SK-N-SH (cell line): ENCODE measurements around the gene TRPM3. TPM values are rescaled to one million over a fixed set of nuclear protein-coding genes. Genes with fewer than 3 reads are reported as not detected.

ENCODE experiments used
- CTCF ChIA-PET: fragments of 300-600, 350-600 bp; formaldehyde crosslinking; extraction: SDS; loops from one replicate; lab custom pipeline; 2021; lab: Yijun Ruan, JAX
- POLR2A ChIA-PET: fragments of 350-600 bp; sonication (Branson Sonifier 250); formaldehyde crosslinking; extraction: SDS; loops from one replicate; lab custom pipeline; 2020; ENCODE audit warnings: antibody characterized with exemption, inconsistent platforms; lab: Yijun Ruan, JAX
- DNase-seq: peaks from one replicate; pipeline ENCODE4 v3.0.0; 2012
- H2AFZ ChIP-seq: fragments of 200-600 bp; sonication (generic); 2 replicates; pipeline ENCODE4 v1.8.1; 2016; ENCODE audit warnings: antibody characterized with exemption, mild to moderate bottlenecking, low read depth
- H3F3A ChIP-seq: fragments of 200-600 bp; sonication (generic); replicated peaks from 2 replicates; pipeline ENCODE3; 2016; ENCODE audit warnings: antibody characterized with exemption, mild to moderate bottlenecking; ENCODE audit not compliant: insufficient read depth
- H3K27ac ChIP-seq, 2 experiments: fragments of 200-500 bp in 1 of 2; fragments of 200-600 bp in 1 of 2; sonication (Bioruptor generic) in 1 of 2; sonication (generic), shearing (Covaris generic) in 1 of 2; 2 replicates each; pipeline versions ENCODE4 v1.5.1 to v1.6.1; 2014 to 2016; ENCODE audit warnings: low read depth in 2 of 2, inconsistent platforms in 1 of 2, low read length in 1 of 2, mild to moderate bottlenecking in 1 of 2, mixed read lengths in 1 of 2
- H3K27me3 ChIP-seq: fragments of 200-600 bp; sonication (generic), shearing (Covaris generic); 2 replicates; pipeline ENCODE4 v1.6.1; 2016; ENCODE audit warnings: mixed run types; ENCODE audit not compliant: insufficient read depth
- H3K36me3 ChIP-seq, 2 experiments: fragments of 200-500 bp in 1 of 2; fragments of 200-600 bp in 1 of 2; sonication (Bioruptor generic) in 1 of 2; sonication (generic) in 1 of 2; replicated peaks in 1 of 2; 2 replicates each; pipeline versions ENCODE3 to v1.5.1; 2014 to 2016; ENCODE audit warnings: low read length in 1 of 2, mild to moderate bottlenecking in 1 of 2; ENCODE audit not compliant: insufficient read depth in 2 of 2, control insufficient read depth in 1 of 2
- H3K4me1 ChIP-seq, 2 experiments: fragments of 200-500 bp in 1 of 2; fragments of 200-600 bp in 1 of 2; sonication (Bioruptor generic) in 1 of 2; sonication (generic), shearing (Covaris generic) in 1 of 2; 2 replicates each; pipeline versions ENCODE4 v1.5.1 to v1.6.1; 2014 to 2016; ENCODE audit warnings: low read depth in 1 of 2, low read length in 1 of 2, mixed run types in 1 of 2; ENCODE audit not compliant: insufficient read depth in 2 of 2, control insufficient read depth in 1 of 2
- H3K4me2 ChIP-seq: fragments of 200-600 bp; sonication (generic), shearing (Covaris generic); 2 replicates; pipeline ENCODE4 v1.6.1; 2017; ENCODE audit warnings: mixed run types
- H3K4me3 ChIP-seq, 2 experiments: fragments of 200-500 bp in 1 of 2; fragments of 200-600 bp in 1 of 2; sonication (Bioruptor generic) in 1 of 2; sonication (generic), shearing (Covaris generic) in 1 of 2; 2 replicates each; pipeline versions ENCODE4 v1.5.1 to v1.8.1; 2014 to 2016; ENCODE audit warnings: low read depth in 2 of 2, inconsistent platforms in 1 of 2, low read length in 1 of 2, mild to moderate bottlenecking in 1 of 2, mixed read lengths in 1 of 2, moderate library complexity in 1 of 2
- H3K79me2 ChIP-seq: fragments of 200-600 bp; sonication (generic); 2 replicates; pipeline ENCODE4 v1.8.1; 2017; ENCODE audit warnings: mild to moderate bottlenecking; ENCODE audit not compliant: insufficient read depth
- H3K9ac ChIP-seq: fragments of 200-600 bp; sonication (generic); 2 replicates; pipeline ENCODE4 v1.6.1; 2017; ENCODE audit warnings: mixed run types
- H3K9me2 ChIP-seq: fragments of 200-600 bp; sonication (generic); 2 replicates; pipeline ENCODE4 v1.6.1; 2017; ENCODE audit warnings: mixed run types
- H3K9me3 ChIP-seq: fragments of 200-600 bp; sonication (generic); 2 replicates; pipeline ENCODE4 v1.6.1; 2017; ENCODE audit warnings: mixed run types, mild to moderate bottlenecking, moderate library complexity
- H4K20me1 ChIP-seq: fragments of 200-600 bp; sonication (generic); 2 replicates; pipeline ENCODE4 v1.6.1; 2017; ENCODE audit warnings: mild to moderate bottlenecking, mixed run types; ENCODE audit not compliant: insufficient read depth
- EP300 ChIP-seq, 2 experiments: IDR thresholded peaks; 2 replicates each; pipeline versions ENCODE4 v1.4.0 to v1.6.1; 2012; ENCODE audit warnings: borderline replicate concordance in 1 of 2, low read depth in 1 of 2, low read length in 1 of 2
- EZH2phosphoT487 ChIP-seq: fragments of 200-600 bp; sonication (generic); IDR thresholded peaks from 2 replicates; pipeline ENCODE4 v1.6.1; 2017; ENCODE audit warnings: low read depth, mixed run types, mild to moderate bottlenecking, antibody characterized with exemption, moderate library complexity, borderline replicate concordance
- FOSL2 ChIP-seq: IDR thresholded peaks from 2 replicates; pipeline ENCODE4 v1.4.0; 2012; ENCODE audit warnings: low read depth, mild to moderate bottlenecking, moderate library complexity, borderline replicate concordance
- FOXJ3 ChIP-seq: sonication (generic); formaldehyde crosslinking; IDR thresholded peaks from 2 replicates; pipeline ENCODE4 v1.5.1; 2020; ENCODE audit warnings: mild to moderate bottlenecking, missing genetic modification reagents
- GABPA ChIP-seq: IDR thresholded peaks from 2 replicates; pipeline ENCODE4 v1.4.0; 2012; ENCODE audit warnings: low read depth, mild to moderate bottlenecking
- JUND ChIP-seq: IDR thresholded peaks from 2 replicates; pipeline ENCODE4 v1.4.0; 2012
- MAX ChIP-seq: IDR thresholded peaks from 2 replicates; pipeline ENCODE4 v1.4.0; 2012; ENCODE audit warnings: low read depth
- NFIC ChIP-seq: IDR thresholded peaks from 2 replicates; pipeline ENCODE4 v1.4.0; 2012; ENCODE audit warnings: borderline replicate concordance
- POLR2AphosphoS5 ChIP-seq: IDR thresholded peaks from 2 replicates; pipeline ENCODE4 v1.6.1; 2012; ENCODE audit warnings: low read depth, low read length
- RAD21 ChIP-seq: IDR thresholded peaks from 2 replicates; pipeline ENCODE4 v1.6.1; 2012; ENCODE audit warnings: mild to moderate bottlenecking, low read length
- RCOR1 ChIP-seq: fragments of 150-350 bp; IDR thresholded peaks from 2 replicates; pipeline ENCODE4 v1.6.1; 2017; ENCODE audit warnings: antibody characterized with exemption, low read length
- SIN3A ChIP-seq: IDR thresholded peaks from 2 replicates; pipeline ENCODE4 v1.6.1; 2012; ENCODE audit warnings: low read depth, mild to moderate bottlenecking, low read length, moderate library complexity, borderline replicate concordance
- SMC3 ChIP-seq: IDR thresholded peaks from 2 replicates; pipeline ENCODE4 v1.6.1; 2012; ENCODE audit warnings: low read depth, low read length, improper control_type of control experiment
- YY1 ChIP-seq: IDR thresholded peaks from 2 replicates; pipeline ENCODE4 v1.4.0; 2012; ENCODE audit warnings: low read depth, mild to moderate bottlenecking
- ZBTB33 ChIP-seq: IDR thresholded peaks from 2 replicates; pipeline ENCODE4 v1.4.0; 2012; ENCODE audit warnings: low read depth, borderline replicate concordance
- WGBS: methylation state at CpG from one replicate; pipeline ENCODE4 v1.1.6; 2017; ENCODE audit warnings: low lambda C conversion rate; 5-methylcytosine and 5-hydroxymethylcytosine counted together
- polyA plus RNA-seq, 3 experiments: library from polyadenylated mRNA; depleted of rRNA; stranded (reverse); fragments of >200 nt; gene quantifications; 2 replicates each; pipeline ENCODE4 v1.2.3, GENCODE V29; 2012
- TF ChIP-seq, protein P1 (sequence below): IDR thresholded peaks from 2 replicates; pipeline ENCODE4; 2012
- TF ChIP-seq, protein P2 (sequence below): fragments of 150-350 bp; IDR thresholded peaks from 2 replicates; pipeline ENCODE4 v1.6.1; 2017; ENCODE audit warnings: antibody characterized with exemption, low read length, low read depth, borderline replicate concordance
- TF ChIP-seq, protein P3 (sequence below): fragments of 150-350 bp; IDR thresholded peaks from 2 replicates; pipeline ENCODE4 v1.6.1; 2016; ENCODE audit warnings: mild to moderate bottlenecking, low read depth, low read length
- TF ChIP-seq, protein P4 (sequence below): IDR thresholded peaks from 2 replicates; pipeline ENCODE4 v1.6.1; 2012; ENCODE audit warnings: mild to moderate bottlenecking, low read depth, low read length, moderate library complexity

Gene TRPM3
- polyA plus RNA-seq, 1 of the 3 experiments (the other 2 are of a cell fraction): not detected

GRCh38 chr9:71119746-71120145, 1.7 kb downstream of the TRPM3 start:
- Histone ChIP-seq H3K27ac (no peak overlapping the region), H3K36me3 (no peaks in the 10 kb centered on the region), H3K4me3 (no peak overlapping the region), H2AFZ (no peak overlapping the region), H3K79me2 (no peaks in the 10 kb centered on the region), H3F3A (no peaks in the 10 kb centered on the region), H3K9ac (no peak overlapping the region), H3K4me1 (no peaks in the 10 kb centered on the region), H3K9me3 (no peaks in the 10 kb centered on the region), H3K4me2 (no peak overlapping the region), H3K9me2 (no peaks in the 10 kb centered on the region; the same call in 1 of the 2 replicates), H3K27me3 (no peaks in the 10 kb centered on the region; the same call in 1 of the 2 replicates), H4K20me1 (no peaks in the 10 kb centered on the region)
- TF ChIP-seq RAD21: no peak
- TF ChIP-seq YY1: no peak
- TF ChIP-seq FOXJ3 (CRISPR knock-in tag): no peak
- no peak for TF ChIP-seq NFIC
- TF ChIP-seq SIN3A: no peak
- TF ChIP-seq SMC3: no peak
- CTCF ChIA-PET: no interaction called here
- POLR2A ChIA-PET: no interaction called here
- DNase-seq: no peak
- 3% methylated on average over 2 of the region's 2 CpGs for WGBS

DNA sequence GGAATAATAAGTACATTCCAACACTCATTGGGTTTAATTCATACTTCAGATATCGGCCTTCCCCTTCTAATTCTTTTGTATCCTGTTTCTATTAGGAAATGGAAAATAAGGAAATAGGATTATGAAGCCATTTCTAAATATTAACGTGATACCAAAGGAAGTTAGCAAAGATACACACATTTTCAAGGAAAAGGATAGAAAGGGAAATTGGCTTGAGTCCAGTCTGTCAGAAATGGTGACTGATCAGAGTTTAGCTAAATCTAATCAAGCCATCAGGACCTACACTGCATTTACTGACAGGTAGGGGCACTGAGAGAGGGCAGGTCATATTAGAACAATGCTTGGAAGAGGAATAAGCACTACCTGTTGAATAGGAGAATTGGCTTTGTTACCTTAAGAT, 3.1 kb downstream of the TRPM3 start:
- 1% methylated on average over 2 of the region's 2 CpGs for WGBS
- H3K27ac ChIP-seq: no peak overlapping the region
- no peaks in the 10 kb centered on the region for H3K36me3 ChIP-seq
- H3K27me3 ChIP-seq: no peaks in the 10 kb centered on the region; the same call in 1 of the 2 replicates
- ChIA-PET POLR2A (no interaction called here), CTCF (no interaction called here)
- no peaks in the 10 kb centered on the region for H3K4me1 ChIP-seq
- H3K9me2 ChIP-seq: no peaks in the 10 kb centered on the region; the same call in 1 of the 2 replicates
- no peak overlapping the region for H3K4me2 ChIP-seq
- H3K4me3 ChIP-seq: no peak overlapping the region
- H3F3A ChIP-seq: no peaks in the 10 kb centered on the region
- no peak for DNase-seq
- H3K9me3 ChIP-seq: no peaks in the 10 kb centered on the region
- no peaks in the 10 kb centered on the region for H3K79me2 ChIP-seq
- H3K9ac ChIP-seq: no peak overlapping the region
- no peaks in the 10 kb centered on the region for H4K20me1 ChIP-seq
- no peak overlapping the region for H2AFZ ChIP-seq
- TF ChIP-seq, protein P1, sequence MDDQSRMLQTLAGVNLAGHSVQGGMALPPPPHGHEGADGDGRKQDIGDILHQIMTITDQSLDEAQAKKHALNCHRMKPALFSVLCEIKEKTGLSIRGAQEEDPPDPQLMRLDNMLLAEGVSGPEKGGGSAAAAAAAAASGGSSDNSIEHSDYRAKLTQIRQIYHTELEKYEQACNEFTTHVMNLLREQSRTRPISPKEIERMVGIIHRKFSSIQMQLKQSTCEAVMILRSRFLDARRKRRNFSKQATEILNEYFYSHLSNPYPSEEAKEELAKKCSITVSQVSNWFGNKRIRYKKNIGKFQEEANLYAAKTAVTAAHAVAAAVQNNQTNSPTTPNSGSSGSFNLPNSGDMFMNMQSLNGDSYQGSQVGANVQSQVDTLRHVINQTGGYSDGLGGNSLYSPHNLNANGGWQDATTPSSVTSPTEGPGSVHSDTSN: no peak
- TF ChIP-seq EZH2phosphoT487 (no peak), POLR2AphosphoS5 (no peak), ZBTB33 (no peak), GABPA (no peak), EP300 (IDR thresholded peaks at IDR 0.05; ENCODE audit: borderline replicate concordance in 1 of 2, low read depth in 1 of 2, low read length in 1 of 2) (no peak), YY1 (no peak), RAD21 (no peak), SIN3A (no peak), MAX (no peak), JUND (no peak), RCOR1 (no peak), FOSL2 (no peak)
- TF ChIP-seq, protein P2, sequence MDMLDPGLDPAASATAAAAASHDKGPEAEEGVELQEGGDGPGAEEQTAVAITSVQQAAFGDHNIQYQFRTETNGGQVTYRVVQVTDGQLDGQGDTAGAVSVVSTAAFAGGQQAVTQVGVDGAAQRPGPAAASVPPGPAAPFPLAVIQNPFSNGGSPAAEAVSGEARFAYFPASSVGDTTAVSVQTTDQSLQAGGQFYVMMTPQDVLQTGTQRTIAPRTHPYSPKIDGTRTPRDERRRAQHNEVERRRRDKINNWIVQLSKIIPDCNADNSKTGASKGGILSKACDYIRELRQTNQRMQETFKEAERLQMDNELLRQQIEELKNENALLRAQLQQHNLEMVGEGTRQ: no peak
- TF ChIP-seq, protein P3, sequence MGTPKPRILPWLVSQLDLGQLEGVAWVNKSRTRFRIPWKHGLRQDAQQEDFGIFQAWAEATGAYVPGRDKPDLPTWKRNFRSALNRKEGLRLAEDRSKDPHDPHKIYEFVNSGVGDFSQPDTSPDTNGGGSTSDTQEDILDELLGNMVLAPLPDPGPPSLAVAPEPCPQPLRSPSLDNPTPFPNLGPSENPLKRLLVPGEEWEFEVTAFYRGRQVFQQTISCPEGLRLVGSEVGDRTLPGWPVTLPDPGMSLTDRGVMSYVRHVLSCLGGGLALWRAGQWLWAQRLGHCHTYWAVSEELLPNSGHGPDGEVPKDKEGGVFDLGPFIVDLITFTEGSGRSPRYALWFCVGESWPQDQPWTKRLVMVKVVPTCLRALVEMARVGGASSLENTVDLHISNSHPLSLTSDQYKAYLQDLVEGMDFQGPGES: no peak
- TF ChIP-seq, protein P4, sequence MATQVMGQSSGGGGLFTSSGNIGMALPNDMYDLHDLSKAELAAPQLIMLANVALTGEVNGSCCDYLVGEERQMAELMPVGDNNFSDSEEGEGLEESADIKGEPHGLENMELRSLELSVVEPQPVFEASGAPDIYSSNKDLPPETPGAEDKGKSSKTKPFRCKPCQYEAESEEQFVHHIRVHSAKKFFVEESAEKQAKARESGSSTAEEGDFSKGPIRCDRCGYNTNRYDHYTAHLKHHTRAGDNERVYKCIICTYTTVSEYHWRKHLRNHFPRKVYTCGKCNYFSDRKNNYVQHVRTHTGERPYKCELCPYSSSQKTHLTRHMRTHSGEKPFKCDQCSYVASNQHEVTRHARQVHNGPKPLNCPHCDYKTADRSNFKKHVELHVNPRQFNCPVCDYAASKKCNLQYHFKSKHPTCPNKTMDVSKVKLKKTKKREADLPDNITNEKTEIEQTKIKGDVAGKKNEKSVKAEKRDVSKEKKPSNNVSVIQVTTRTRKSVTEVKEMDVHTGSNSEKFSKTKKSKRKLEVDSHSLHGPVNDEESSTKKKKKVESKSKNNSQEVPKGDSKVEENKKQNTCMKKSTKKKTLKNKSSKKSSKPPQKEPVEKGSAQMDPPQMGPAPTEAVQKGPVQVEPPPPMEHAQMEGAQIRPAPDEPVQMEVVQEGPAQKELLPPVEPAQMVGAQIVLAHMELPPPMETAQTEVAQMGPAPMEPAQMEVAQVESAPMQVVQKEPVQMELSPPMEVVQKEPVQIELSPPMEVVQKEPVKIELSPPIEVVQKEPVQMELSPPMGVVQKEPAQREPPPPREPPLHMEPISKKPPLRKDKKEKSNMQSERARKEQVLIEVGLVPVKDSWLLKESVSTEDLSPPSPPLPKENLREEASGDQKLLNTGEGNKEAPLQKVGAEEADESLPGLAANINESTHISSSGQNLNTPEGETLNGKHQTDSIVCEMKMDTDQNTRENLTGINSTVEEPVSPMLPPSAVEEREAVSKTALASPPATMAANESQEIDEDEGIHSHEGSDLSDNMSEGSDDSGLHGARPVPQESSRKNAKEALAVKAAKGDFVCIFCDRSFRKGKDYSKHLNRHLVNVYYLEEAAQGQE: no peak
